ENCODE results near the gene SEC23IP.

DNA sequence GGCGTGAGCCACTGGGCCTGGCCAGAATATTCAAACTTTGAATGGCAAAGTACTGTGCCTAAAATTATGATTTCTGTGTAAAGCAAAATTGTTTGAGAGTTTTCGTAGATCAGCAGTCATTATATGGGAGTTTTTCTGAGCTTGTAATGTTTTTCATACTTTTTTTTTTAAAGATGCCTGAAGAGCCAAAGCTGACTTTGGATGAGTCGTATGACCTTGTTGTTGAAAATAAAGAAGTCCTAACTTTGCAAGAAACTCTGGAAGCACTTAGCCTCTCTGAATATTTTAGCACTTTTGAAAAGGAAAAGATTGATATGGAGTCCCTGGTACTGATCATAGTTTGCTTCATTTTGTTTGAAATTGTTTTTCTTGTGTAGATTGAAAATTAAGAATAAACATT is 26.7 kb downstream of the SEC23IP start:
- TF ChIP-seq POLR2AphosphoS5 (IDR thresholded peaks at IDR 0.05; ENCODE audit: low read depth, low read length) (no peak), POLR2A (IDR thresholded peaks at IDR 0.05; ENCODE audit: low read depth, low read length) (no peak), TAF1 (IDR thresholded peaks at IDR 0.05; ENCODE audit: low read depth, low read length) (no peak), PAX5 (IDR thresholded peaks at IDR 0.05; ENCODE audit: insufficient read depth, low read length, severe bottlenecking) (no peak), POU2F2 (IDR thresholded peaks at IDR 0.05; ENCODE audit: low read depth, low read length) (no peak)

Data from GM12891 (cell line).